HG03025 (cell line): ENCODE results near the gene EREG.
A peak's percentile ranks its signal among the peaks of the same experiment; 100 is the strongest.
"Not testable (repeated sequence)": the region's sequence is repeated elsewhere in the genome, so short reads cannot be mapped to it uniquely, and the experiment has no call there.

ENCODE experiments used
- ATAC-seq: cut with Tn5 transposase; IDR thresholded peaks from one replicate; pipeline ENCODE4 v1.9.1; 2021; ENCODE audit warnings: mild to moderate bottlenecking, moderate library complexity; ENCODE audit not compliant: unreplicated experiment, low FRiP score

The EREG gene

GRCh38 chr4:74386159-74386558 is 21.2 kb downstream of the EREG start:
- no peak for ATAC-seq

- ATAC-seq, result no peak
These were observed 22.8 kb downstream of the EREG start for GRCh38 chr4:74387790-74388189.

GRCh38 chr4:74389494-74389893 is 24.5 kb downstream of the EREG start:
- ATAC-seq, result no peak

GRCh38 chr4:74390677-74391076 is 25.7 kb downstream of the EREG start:
- no peak for ATAC-seq

- no peak for ATAC-seq
These were observed 26.4 kb downstream of the EREG start for GRCh38 chr4:74391346-74391745.

- ATAC-seq, result no peak
These were observed 27.0 kb downstream of the EREG start for GRCh38 chr4:74391890-74392475.

GRCh38 chr4:74394476-74395136 is 29.7 kb downstream of the EREG start:
- no peak for ATAC-seq

- ATAC-seq, result no peak
These were observed 30.7 kb downstream of the EREG start for GRCh38 chr4:74395633-74396032.

GRCh38 chr4:74397748-74398426 is 32.9 kb downstream of the EREG start:
- ATAC-seq, result no peak

- ATAC-seq, result not testable (repeated sequence)
These were observed 34.1 kb downstream of the EREG start for GRCh38 chr4:74398894-74399589.

GRCh38 chr4:74400395-74400794 is 35.5 kb downstream of the EREG start:
- no peak for ATAC-seq

GRCh38 chr4:74402692-74403456 is 37.9 kb downstream of the EREG start:
- peak; percentile 93 for ATAC-seq

- ATAC-seq, result no peak
These were observed 42.9 kb downstream of the EREG start for GRCh38 chr4:74407891-74408290.

- no peak for ATAC-seq
These were observed 43.7 kb downstream of the EREG start for GRCh38 chr4:74408639-74409038.

GRCh38 chr4:74410272-74410671 is 45.3 kb downstream of the EREG start:
- ATAC-seq, result no peak

GRCh38 chr4:74412225-74412624 is 47.3 kb downstream of the EREG start:
- ATAC-seq, result no peak

GRCh38 chr4:74413265-74413664 is 48.3 kb downstream of the EREG start:
- no peak for ATAC-seq

GRCh38 chr4:74414149-74414809 is 49.3 kb downstream of the EREG start:
- no peak for ATAC-seq

GRCh38 chr4:74415602-74416300 is 50.8 kb downstream of the EREG start:
- ATAC-seq, result no peak
